ENCODE measurements around the gene TDP2.
"Not testable (repeated sequence)": the region's sequence is repeated elsewhere in the genome, so short reads cannot be mapped to it uniquely, and the experiment has no call there.

TDP2 gene

DNA sequence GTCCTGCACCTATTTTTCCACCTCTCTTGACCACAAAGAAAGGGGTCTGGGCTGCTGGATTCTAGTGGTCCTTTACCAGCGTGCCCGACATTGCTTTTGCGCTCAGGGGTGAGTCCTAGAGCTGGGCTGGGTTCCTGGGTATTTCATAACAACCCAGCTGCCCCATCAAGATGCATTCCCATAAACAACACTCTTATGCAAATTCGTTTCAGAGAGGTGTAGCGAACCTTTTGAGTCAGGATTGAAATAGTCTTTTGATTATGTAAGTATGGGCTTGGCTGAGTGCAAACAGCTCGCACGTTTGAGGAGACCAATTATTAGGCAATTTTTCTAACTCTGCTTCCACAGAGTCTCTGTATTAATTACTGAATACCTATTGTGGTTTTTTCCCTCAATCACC is 13.9 kb upstream of the TDP2 start:
- DNase-seq (ENCODE audit: low read depth in 3 of 3): no peak

DNA sequence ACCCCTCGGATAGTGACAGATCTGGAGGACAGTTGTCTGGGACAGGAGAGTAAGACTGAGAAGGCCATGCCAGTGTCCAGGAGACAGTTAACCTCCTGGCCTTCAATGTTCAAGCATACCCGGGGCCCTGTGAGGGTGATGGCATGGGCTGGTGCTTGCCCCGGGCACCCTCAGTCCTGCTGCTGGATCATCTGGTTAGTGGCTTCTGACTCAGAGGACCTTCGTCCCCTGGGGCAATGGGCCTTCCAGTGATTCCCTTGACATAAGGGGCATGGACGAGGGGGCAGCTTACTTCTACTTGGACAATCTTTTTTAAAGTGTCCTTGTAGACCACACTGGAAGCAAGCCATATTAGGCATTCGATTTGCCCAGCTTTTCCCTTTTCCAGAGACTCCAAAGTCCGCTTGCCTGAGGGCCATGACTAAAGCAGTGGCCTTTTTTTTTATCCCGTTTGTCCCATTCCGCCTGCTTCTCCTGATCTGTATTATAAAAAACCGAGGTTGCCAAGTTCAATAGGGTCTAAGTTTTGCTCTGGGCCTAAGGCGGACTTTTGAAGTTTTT is 12.2 kb upstream of the TDP2 start:
- not testable (repeated sequence) for DNase-seq (ENCODE audit: low read depth in 3 of 3)

DNA sequence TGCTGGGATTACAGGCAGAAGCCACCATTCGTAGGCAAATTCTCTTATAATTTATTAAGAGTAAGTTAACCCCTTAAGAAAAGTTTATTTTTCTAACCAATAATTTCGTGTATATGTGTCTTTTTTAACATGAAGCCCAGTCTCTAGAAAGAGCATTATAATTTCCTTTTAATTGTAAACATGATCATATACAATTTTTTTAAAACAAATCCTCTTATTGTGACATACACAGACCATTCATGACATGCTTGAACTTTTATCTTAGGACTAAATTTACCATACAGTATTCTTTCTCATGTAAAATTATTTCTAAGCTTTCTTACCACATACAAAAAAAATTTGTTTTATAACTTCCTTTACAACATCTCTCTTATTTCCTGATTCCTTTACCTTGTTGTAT is 6.9 kb upstream of the TDP2 start:
- no peak for DNase-seq (ENCODE audit: low read depth in 3 of 3)

DNA sequence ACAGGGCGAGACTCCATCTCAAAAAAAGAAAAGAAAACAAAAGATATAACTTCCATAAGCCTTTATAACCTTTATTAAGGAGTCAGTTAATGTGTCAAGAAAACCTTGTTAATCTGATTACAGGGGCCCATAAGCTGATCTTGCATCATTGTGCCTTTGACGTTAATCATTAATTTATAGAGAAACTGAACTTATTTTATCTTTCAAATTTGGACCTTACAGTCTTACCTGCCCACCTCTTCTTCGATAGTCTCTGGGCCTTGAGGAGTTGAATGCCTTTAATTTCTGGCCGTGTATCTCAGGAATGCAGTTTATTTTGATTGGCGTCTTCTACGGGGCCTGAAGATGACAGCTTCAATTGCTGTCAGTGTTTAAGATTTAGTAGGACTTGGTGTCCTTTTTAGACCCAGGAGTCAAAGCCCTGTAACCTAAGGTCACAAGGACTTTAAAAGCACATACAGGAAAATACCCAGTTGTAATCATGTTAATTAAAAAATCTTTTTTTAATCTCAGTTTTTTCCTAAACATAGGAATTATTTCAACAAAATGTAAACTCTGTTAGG is 6.0 kb upstream of the TDP2 start:
- no peak for DNase-seq (ENCODE audit: low read depth in 3 of 3)

DNA sequence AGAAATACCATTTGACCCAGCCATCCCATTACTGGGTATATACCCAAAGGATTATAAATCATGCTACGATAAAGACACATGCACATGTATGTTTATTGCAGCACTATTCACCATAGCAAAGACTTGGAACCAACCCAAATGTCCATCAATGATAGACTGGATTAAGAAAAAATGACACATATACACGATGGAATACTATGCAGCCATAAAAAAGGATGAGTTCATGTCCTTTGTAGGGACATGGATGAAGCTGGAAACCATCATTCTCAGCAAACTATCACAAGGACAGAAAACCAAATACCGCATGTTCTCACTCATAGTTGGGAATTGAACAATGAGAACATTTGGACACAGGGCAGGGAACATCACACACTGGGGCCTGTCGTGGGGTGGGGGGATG is 4.4 kb upstream of the TDP2 start:
- DNase-seq (ENCODE audit: low read depth in 3 of 3): not testable (repeated sequence)

DNA sequence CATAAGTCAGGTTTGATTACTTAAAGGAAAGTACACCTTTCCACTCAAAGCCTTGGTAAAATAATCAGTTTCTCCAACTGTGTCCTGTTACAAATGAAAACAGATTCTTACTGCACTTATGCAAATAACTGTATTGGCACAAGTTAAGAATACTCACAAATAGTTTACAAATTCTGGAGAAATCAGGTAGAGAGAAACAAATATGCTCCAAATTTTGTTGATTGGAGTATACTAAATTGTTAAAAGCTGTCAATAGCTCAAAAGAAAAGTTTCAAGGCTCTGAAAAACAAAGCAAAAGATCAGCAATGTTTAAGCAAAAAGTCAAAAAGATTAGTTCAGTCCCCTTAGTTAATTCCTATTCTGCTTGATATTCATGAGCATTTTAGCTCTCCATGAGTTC is 3.8 kb upstream of the TDP2 start:
- not testable (repeated sequence) for DNase-seq (ENCODE audit: low read depth in 3 of 3)

DNA sequence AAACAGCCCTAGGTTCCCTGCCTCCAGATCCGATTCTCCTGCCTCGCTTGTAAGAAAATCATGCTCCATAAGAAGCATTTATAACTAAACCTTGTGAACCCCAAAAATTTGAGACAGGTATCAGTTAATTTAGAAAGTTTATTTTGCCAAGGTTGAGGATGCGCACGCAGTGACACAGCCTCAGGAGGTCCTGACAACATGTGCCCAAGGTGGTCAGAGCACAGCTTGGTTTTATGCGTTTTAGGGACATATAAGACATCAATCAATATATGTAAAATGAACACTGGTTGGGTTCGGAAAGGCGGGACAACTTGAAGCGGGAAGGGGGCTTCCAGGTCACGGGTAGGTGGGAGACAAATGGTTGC is 2.3 kb upstream of the TDP2 start:
- DNase-seq (ENCODE audit: low read depth in 3 of 3): no peak

DNA sequence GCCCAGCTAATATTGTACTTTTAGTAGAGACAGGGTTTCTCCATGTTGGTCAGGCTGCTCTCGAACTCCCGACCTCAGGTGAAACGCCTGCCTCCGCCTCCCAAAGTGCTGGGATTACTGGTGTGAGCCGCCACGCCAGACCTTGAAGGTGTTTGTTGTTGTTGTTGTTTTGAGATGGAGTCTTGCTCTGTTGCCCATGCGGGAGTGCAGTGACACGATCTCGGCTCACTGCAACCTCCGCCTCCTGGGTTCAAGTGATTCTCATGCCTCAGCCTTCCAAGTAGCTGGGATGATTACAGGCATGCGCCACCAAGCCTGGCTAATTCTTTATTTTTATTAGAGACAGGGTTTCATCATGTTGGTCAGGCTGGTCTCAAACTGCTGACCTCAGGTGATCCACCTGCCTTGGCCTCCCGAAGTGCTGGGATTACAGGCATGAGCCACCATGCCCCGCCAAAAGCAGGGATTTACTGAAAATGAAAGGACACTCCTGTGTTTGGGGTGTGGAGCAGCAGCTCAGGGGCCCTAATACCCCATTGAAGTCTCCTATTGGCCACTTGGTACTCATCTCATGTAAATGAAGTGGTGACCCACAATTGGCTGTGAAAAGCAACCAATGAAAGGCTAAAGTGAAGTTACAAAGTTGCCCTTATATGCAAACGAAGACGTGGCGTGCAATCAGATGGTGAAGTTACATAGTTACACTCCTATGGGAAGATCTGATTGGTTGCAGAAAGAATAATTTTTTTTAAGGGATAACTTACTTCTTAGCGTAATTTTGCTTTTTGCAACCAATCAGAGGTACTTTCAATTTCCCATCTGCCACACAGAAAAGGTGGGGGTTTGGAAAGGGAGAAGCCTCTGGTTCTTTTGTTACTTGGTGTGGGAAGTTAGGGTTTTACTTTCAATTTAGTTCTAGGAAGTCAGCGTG is 1.6 kb upstream of the TDP2 start:
- DNase-seq (ENCODE audit: low read depth in 3 of 3): not testable (repeated sequence)

DNA sequence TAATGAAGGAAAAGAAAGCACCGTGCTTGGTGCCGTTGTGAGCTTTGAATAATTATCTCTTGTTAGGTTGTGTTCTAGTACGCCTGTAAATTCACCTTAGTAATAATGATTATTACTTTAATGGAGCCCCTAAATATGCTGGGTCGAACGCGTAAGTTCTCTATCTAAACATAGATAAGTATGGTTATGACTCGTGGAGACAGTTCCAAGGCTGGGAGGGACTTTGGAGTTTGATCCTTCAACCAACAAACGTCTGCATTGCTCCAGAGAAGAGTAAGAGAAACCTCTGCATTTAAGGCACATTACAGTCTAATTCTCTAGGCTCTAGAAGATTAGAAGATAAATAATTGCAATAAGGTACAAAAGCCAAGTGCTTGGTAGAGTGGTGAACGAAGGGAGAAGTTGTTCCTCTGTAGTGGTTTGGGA is 692 bp upstream of the TDP2 start:
- DNase-seq (ENCODE audit: low read depth in 3 of 3): no peak

DNA sequence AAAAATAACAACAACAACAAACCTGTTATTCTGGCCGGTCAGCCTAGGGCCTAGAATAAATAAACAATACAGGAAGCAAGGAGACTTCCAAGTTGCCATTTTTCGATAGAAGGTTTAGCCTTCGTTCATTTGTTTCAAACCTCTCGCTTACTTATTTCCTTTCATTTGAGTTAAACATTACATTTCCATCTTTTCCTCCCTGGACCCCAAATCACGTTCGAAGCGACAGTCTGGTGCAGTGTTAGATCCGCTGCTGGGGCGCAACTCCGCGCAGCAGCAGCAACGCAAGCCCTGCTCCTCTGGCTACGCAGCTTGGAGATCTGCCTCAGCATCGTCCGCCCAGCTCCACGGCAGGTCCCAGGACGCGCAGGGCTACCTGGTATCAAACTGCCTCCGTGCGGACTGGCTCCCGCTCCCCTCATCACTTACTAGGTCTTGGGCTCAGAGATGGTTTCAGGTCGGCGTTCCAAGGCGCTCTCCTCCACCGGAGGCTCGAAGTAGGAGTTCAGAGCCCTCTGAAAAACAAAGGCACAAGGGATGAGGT is 530 bp downstream of the TDP2 start:
- peak in 2 of 3 donors; percentile 7 to 13 for DNase-seq (ENCODE audit: low read depth in 3 of 3)

DNA sequence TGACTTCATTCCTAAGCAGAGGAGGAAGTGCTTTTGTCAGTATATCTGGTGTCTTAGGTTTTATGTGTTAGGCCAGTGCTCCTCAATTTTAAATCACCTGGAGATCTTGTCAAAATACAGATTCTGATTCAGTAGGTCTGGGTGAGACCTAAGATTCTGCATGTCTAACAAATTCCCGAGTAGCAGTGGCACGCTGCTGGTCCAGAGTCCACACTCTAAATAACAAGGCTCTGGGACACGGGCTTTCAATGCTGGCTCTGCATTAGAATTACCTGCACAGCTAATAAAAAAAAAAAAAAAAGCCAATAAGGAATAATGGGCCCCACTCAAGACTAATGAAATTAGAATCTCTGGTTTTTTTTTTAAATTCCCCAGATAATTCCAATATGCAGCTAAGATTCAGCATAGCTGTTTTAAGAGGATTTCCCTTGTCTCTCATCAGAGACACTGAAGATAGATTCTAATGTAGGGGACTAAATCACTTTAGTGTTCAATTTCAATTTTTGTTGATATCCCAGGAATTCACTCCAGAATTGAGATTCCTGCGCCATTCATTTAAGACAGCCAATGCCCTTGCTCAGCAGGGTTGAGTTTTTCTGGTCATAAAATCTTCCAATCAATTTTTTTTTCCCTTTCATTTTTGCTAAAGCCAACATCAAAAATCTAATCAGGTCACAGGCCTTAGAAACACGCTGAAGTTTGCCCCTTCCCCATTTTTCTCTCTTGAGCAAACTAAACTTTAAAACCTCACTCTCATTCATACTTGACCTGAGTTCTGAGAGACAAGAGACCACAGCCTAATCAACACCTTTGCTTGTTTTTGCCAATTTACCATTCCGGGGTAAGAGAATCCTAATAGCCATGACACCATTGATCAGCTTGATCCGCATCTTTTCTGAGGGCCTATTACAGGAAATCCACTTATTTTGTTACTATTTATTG is 2.4 kb downstream of the TDP2 start:
- no peak for DNase-seq (ENCODE audit: low read depth in 3 of 3)

DNA sequence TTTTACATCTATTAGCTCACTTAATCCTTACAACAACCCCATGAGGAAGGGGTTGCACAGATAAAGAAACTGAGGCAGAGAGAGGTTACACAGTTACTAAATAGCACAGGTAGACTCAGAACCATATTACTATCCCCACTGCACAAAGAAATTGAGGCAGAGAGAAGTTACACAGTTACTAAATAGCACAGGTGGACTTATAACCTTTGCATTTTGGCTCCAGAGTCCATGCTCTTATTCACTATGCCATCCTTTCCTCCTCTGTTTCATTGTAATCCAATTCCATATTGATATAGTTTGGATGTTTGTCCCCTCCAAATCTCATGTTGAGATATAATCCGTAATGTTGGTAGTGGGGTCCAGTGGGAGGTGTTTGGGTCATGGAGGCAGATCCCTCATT is 3.5 kb downstream of the TDP2 start:
- no peak for DNase-seq (ENCODE audit: low read depth in 3 of 3)

DNA sequence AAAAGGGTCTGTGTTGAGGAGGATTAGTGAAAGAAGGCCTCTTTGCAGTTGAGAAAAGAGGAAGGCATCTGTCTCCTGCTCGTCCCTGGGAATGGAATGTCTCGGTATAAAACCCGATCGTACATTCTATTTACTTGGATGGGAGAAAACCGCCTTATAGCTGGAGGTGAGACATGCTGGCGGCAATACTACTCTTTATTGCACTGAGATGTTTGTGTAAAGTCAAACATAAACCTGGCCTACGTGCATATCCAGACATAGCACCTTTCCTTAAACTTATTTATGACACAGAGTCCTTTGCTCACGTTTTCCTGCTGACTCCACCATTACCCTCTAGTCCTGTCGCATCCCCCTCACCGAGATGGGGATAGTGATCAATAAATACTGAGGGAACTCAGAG is 4.5 kb downstream of the TDP2 start:
- DNase-seq (ENCODE audit: low read depth in 3 of 3): no peak

DNA sequence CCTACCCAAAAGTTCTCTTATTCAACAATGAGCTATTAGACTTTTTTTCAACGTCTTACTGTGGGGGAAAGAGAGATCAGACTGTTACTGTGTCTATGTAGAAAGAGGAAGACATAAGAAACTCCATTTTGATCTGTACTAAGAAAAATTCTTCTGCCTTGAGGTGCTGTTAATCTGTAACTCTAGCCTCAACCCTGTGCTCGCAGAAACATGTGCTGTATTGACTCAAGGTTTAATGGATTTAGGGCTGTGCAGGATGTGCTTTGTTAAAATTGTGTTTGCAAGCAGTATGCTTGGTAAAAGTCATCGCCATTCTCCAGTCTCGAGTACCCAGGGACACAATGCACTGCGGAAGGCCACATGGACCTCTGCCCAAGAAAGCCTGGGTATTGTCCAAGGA is 4.9 kb downstream of the TDP2 start:
- DNase-seq (ENCODE audit: low read depth in 3 of 3): not testable (repeated sequence)

DNA sequence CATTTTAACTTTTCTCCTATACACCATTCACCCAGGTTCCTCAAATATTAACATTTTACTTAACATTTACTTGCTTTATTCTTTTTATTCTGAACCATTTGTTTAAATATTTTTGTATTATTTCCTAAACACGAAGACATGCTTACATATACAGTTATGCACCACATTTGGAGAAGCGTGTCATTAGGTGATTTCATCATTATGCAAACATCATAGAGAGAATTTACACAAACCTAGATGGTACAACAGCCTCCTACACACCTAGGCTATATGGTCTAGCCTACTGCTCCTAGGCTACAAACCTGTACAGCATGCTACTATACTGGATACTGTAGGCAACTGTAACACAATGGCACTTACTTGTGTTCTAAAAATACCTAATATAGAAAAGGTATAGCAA is 6.6 kb downstream of the TDP2 start:
- no peak for DNase-seq (ENCODE audit: low read depth in 3 of 3)

DNA sequence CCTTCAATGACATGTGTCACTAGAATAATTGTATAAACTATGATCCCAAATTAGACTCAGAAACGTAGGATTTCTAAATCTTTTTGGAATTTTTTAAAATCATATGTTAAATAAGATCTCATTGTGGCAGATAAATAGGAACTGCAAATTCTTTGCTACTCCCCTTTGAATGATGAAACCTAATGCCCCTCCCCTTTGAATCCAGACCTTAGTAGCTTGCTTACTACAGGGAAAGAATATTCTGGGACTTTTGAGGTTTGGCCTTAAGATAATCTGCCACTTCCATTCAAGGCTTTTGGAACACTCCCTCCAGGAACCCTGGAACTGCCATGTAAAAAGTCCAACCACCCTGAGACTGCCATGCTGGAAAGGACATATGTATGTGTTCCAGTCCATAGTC is 7.1 kb downstream of the TDP2 start:
- no peak for DNase-seq (ENCODE audit: low read depth in 3 of 3)

DNA sequence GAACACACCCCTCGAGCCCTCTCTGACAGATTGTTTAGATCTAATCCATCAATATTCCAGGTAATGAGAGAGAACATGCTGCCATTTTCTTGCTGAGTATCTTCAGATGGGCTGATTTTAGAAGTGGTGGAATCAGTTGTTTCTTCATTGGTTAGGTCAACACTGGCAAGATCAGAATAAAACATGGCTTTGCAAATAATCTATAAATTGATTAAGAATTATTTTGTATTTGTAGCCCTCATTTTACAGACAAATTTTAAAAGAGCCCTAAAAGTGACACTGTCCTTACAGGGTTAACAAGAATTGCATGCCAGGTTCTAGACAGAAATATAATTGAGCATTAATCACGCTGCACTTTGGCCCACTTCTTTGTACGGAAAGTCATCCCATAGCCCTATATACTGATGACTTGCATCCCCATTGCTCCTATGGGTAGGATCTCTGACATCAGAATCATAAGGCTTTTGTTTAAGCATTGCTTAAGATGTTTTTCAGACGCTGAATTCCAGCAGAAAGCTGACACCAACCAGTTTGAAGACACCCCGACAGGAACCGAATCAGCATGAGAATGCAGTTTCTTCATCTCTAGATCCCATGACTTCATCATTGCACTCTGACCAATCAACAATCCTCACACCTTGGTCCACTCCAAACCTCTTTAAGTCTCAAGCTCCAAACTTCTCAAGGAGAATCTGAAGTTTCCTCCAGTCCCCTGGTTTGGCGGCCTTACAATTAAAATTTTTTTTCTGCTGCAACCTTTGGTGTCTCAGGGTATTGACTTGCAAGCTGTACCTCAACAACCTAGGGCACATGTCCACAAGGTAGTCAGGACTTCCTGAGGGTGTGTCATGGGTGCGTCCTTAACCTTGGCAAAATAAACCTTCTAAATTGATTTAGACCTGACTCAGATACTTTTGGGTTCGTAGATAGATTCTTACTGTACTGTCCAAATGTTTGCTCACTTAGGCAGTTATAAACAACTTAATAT is 7.8 kb downstream of the TDP2 start:
- DNase-seq (ENCODE audit: low read depth in 3 of 3): no peak

DNA sequence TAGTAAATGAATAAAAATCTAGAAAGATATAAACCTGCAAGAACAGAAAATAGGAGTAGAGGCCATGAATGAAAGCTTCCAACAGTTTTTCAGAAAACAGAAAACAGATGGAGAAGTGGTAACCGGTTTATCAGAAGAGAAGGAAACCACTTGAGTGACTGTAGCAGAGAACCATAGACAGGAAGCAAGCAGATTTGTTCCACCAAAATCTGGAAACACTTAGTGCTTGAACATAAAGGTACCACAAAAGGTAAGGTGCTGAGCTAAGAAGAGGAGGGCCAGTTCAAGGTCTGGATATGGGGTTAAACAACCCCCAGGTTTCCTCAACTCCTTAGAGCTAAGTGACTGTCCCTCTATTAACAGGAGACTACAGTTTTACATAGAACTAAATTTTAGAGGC is 11.5 kb downstream of the TDP2 start:
- DNase-seq (ENCODE audit: low read depth in 3 of 3): no peak

DNA sequence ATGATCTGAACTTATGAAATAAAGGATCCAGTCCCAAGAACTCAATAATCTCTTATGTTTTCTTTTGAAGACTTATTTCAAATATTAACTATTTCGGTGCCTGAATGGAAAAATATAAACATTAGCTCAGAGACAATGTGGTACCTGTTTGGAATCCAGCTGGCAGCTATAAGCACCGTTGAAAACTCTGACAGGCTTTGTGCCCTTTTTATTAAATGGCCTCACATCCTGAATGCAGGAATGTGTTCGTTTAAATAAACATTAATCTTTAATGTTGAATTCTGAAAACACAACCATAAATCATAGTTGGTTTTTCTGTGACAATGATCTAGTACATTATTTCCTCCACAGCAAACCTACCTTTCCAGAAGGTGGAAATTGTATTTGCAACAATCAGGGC is 16.3 kb downstream of the TDP2 start:
- no peak for DNase-seq (ENCODE audit: low read depth in 3 of 3)

DNA sequence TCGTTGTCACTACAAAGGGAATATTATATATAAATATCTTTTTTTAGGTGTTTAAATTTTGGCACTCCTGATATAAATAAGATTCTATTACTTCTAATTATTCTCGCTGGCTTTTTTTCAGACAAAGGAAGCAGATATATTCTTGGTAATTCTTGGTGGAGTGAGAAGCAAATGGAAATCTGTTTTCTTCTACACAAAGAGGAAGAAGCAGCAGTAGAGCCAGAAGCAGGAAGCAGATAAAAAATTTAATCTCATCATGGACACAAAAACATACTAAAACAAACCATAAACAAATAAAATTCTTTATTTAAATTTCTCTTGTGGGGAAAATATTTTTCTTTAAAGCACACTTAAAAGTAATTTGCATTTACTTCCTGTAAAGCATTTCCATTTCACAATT is 17.0 kb downstream of the TDP2 start:
- no peak for DNase-seq (ENCODE audit: low read depth in 3 of 3)

DNA sequence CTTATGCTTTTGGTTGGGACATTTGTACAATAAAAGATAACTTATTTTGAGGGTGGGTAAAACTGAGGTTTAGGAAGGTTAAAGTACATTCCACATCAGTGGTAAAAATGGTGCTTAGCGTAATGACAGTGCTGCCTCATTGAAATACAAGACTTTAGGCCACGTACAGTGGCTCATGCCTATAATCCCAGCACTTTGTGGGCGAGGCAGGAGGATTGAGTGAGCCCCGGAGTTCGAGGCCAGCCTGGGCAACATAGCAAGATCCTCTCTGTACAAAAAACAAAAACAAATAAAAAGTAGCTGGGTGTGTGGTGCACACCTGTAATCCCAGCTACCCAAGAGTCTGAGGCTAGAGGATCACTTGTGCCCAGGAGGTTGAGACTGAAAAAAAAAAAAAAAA is 18.4 kb downstream of the TDP2 start:
- DNase-seq (ENCODE audit: low read depth in 3 of 3): no peak

Data from stimulated activated CD4-positive, alpha-beta T cell treated with anti-CD3 and anti-CD28 coated beads, TNF-alpha, amount 100 ng/mL, for 48 hours (primary cell).